GM18909 (cell line): Measurements from ENCODE around the gene SEPTIN6.
A peak's percentile ranks its signal among the peaks of the same experiment; 100 is the strongest.

Source experiments
- ATAC-seq: cut with Tn5 transposase; IDR thresholded peaks from one replicate; pipeline ENCODE4 v1.9.1; 2021; ENCODE audit warnings: mild to moderate bottlenecking; ENCODE audit not compliant: unreplicated experiment, poor library complexity

Gene SEPTIN6

GRCh38 chrX:119693040-119693995 lies at the start of gene SEPTIN6:
SEPTIN6 (minus strand) TSS chrX:119693168; CDS start chrX:119693105, 63 bp downstream.
- ATAC-seq, result peak; percentile 66

- ATAC-seq, result no peak
Measured at GRCh38 chrX:119738742-119739141, 45.8 kb upstream of the SEPTIN6 start.

GRCh38 chrX:119736206-119736764 lies 43.3 kb upstream of the SEPTIN6 start:
- no peak for ATAC-seq

GRCh38 chrX:119735467-119735866 lies 42.5 kb upstream of the SEPTIN6 start:
- ATAC-seq, result no peak

GRCh38 chrX:119734897-119735339 lies 42.0 kb upstream of the SEPTIN6 start:
- ATAC-seq, result no peak

- ATAC-seq, result peak; percentile 72
Measured at GRCh38 chrX:119729408-119730201, 36.6 kb upstream of the SEPTIN6 start.

GRCh38 chrX:119728487-119728886 lies 35.5 kb upstream of the SEPTIN6 start:
- no peak for ATAC-seq

GRCh38 chrX:119726900-119727555 lies 34.1 kb upstream of the SEPTIN6 start:
- no peak for ATAC-seq

GRCh38 chrX:119721926-119722325 lies 29.0 kb upstream of the SEPTIN6 start:
- ATAC-seq, result no peak

GRCh38 chrX:119721487-119721886 lies 28.5 kb upstream of the SEPTIN6 start:
- no peak for ATAC-seq

GRCh38 chrX:119709630-119710029 lies 16.7 kb upstream of the SEPTIN6 start:
- no peak for ATAC-seq

GRCh38 chrX:119708936-119709335 lies 16.0 kb upstream of the SEPTIN6 start:
- ATAC-seq, result no peak

GRCh38 chrX:119706616-119707015 lies 13.6 kb upstream of the SEPTIN6 start:
- no peak for ATAC-seq

- no peak for ATAC-seq
Measured at GRCh38 chrX:119698845-119699244, 5.9 kb upstream of the SEPTIN6 start.

GRCh38 chrX:119696251-119696890 lies 3.4 kb upstream of the SEPTIN6 start:
- no peak for ATAC-seq

GRCh38 chrX:119695535-119696050 lies 2.6 kb upstream of the SEPTIN6 start:
- no peak for ATAC-seq

- ATAC-seq, result no peak
Measured at GRCh38 chrX:119694601-119695534, 1.9 kb upstream of the SEPTIN6 start.

- no peak for ATAC-seq
Measured at GRCh38 chrX:119693996-119694451, 1.1 kb upstream of the SEPTIN6 start.
